A673 (cell line): ENCODE measurements around the gene CDH12.

Experiments used
- CTCF ChIP-seq: fragments of 300-800, 200-600 bp; sonication (generic); conservative IDR thresholded peaks from 2 replicates; pipeline ENCODE4 v1.5.1; 2017; ENCODE audit warnings: low read depth, mild to moderate bottlenecking, antibody characterized with exemption, low read length, moderate library complexity, mixed read lengths
- EZH2 ChIP-seq: fragments of 200-600 bp; sonication (generic); IDR thresholded peaks from 2 replicates; pipeline ENCODE4 v1.6.1; 2017; ENCODE audit warnings: borderline replicate concordance, low read depth, mild to moderate bottlenecking, mixed read lengths, antibody characterized with exemption, low read length; ENCODE audit not compliant: poor library complexity, severe bottlenecking

GRCh38 chr5:22594491-22594890 is 258.7 kb downstream of the CDH12 start:
- TF ChIP-seq CTCF (no peak), EZH2 (no peak)
